A673 (cell line): ENCODE results near the gene YIPF3. TPM values are rescaled to one million over a fixed set of nuclear protein-coding genes. Genes with fewer than 3 reads are reported as not detected.

Experiments used
- BruUV-seq: library from RNA; stranded (reverse); fragments of 400-500 nt; replicated peaks from 2 replicates; lab custom pipeline; 2021; lab: Mats Ljungman, UMichigan
- CTCF ChIA-PET: fragments of 300-600 bp; sonication (Branson Sonifier 250); formaldehyde crosslinking; loops from one replicate; lab custom pipeline; 2022; ENCODE audit warnings: antibody characterized with exemption; lab: Charles Lee
- POLR2A ChIA-PET: fragments of 300-600 bp; sonication (Branson Sonifier 250); formaldehyde crosslinking; loops from one replicate; lab custom pipeline; 2022; ENCODE audit warnings: antibody characterized with exemption; ENCODE audit not compliant: low non-redundant PET; lab: Charles Lee
- DNase-seq: peaks from one replicate; pipeline ENCODE4 v3.0.0-alpha.2; 2015; ENCODE audit warnings: low spot score
- H3K27ac ChIP-seq: fragments of 200-600 bp; sonication (generic); 2 replicates; pipeline ENCODE4 v1.5.1; 2016; ENCODE audit warnings: mixed run types, low read depth, mild to moderate bottlenecking, mixed read lengths, antibody characterized with exemption, low read length; ENCODE audit not compliant: poor library complexity, severe bottlenecking
- H3K27me3 ChIP-seq: fragments of 200-600 bp; sonication (generic); replicated peaks from 2 replicates; pipeline ENCODE4 v1.6.1; 2017; ENCODE audit warnings: mixed run types, low read depth, mild to moderate bottlenecking, mixed read lengths, antibody characterized with exemption, low read length; ENCODE audit not compliant: insufficient read depth, poor library complexity
- H3K36me3 ChIP-seq: fragments of 200-600 bp; sonication (generic); 2 replicates; pipeline ENCODE4 v1.6.1; 2016; ENCODE audit warnings: mixed run types, mild to moderate bottlenecking, mixed read lengths, antibody characterized with exemption, low read length; ENCODE audit not compliant: insufficient read depth, poor library complexity, severe bottlenecking
- H3K4me1 ChIP-seq: fragments of 200-600 bp; sonication (generic); 2 replicates; pipeline ENCODE4 v1.6.1; 2017; ENCODE audit warnings: mixed run types, mild to moderate bottlenecking, mixed read lengths, antibody characterized with exemption, low read length; ENCODE audit not compliant: insufficient read depth, poor library complexity, severe bottlenecking
- H3K4me3 ChIP-seq: fragments of 200-600 bp; sonication (generic); 2 replicates; pipeline ENCODE4 v1.5.1; 2016; ENCODE audit warnings: low read depth, mixed run types, mild to moderate bottlenecking, mixed read lengths, low read length; ENCODE audit not compliant: poor library complexity, severe bottlenecking
- H3K9me3 ChIP-seq: fragments of 200-600 bp; sonication (generic); 2 replicates; pipeline ENCODE4 v1.6.1; 2016; ENCODE audit warnings: mixed run types, low read depth, mild to moderate bottlenecking, mixed read lengths, antibody characterized with exemption, low read length; ENCODE audit not compliant: poor library complexity, severe bottlenecking
- CTCF ChIP-seq: fragments of 300-800, 200-600 bp; sonication (generic); conservative IDR thresholded peaks from 2 replicates; pipeline ENCODE4 v1.5.1; 2017; ENCODE audit warnings: low read depth, mild to moderate bottlenecking, antibody characterized with exemption, low read length, moderate library complexity, mixed read lengths
- EZH2 ChIP-seq: fragments of 200-600 bp; sonication (generic); IDR thresholded peaks from 2 replicates; pipeline ENCODE4 v1.6.1; 2017; ENCODE audit warnings: borderline replicate concordance, low read depth, mild to moderate bottlenecking, mixed read lengths, antibody characterized with exemption, low read length; ENCODE audit not compliant: poor library complexity, severe bottlenecking
- intact Hi-C: fragments of 100-400 bp; cut with micrococcal nuclease; formaldehyde crosslinking; loops from one replicate; pipeline ENCODE4 v1.10.0; 2022; ENCODE audit not compliant: unreplicated experiment
- total RNA-seq: library from RNA; stranded (reverse); gene quantifications from 2 replicates; pipeline ENCODE4 v1.2.3, GENCODE V29; 2021

The YIPF3 gene
- total RNA-seq, 1 experiment from 2014 or later, result 75.1 TPM

- POLR2A ChIA-PET, result no interaction called here
- Histone ChIP-seq H3K4me1 (no peaks in the 10 kb centered on the region), H3K27ac (no peak overlapping the region), H3K36me3 (no peaks in the 10 kb centered on the region), H3K4me3 (no peak overlapping the region), H3K27me3 (no peaks in the 10 kb centered on the region), H3K9me3 (no peaks in the 10 kb centered on the region)
- TF ChIP-seq CTCF (no peak), EZH2 (no peak)
- no TSS peak for BruUV-seq
- CTCF ChIA-PET, result no interaction called here
- intact Hi-C loops, result no loop called here
- no peak for DNase-seq
These were observed 46.8 kb downstream of the YIPF3 start for GRCh38 chr6:43469947-43470346.

DNA sequence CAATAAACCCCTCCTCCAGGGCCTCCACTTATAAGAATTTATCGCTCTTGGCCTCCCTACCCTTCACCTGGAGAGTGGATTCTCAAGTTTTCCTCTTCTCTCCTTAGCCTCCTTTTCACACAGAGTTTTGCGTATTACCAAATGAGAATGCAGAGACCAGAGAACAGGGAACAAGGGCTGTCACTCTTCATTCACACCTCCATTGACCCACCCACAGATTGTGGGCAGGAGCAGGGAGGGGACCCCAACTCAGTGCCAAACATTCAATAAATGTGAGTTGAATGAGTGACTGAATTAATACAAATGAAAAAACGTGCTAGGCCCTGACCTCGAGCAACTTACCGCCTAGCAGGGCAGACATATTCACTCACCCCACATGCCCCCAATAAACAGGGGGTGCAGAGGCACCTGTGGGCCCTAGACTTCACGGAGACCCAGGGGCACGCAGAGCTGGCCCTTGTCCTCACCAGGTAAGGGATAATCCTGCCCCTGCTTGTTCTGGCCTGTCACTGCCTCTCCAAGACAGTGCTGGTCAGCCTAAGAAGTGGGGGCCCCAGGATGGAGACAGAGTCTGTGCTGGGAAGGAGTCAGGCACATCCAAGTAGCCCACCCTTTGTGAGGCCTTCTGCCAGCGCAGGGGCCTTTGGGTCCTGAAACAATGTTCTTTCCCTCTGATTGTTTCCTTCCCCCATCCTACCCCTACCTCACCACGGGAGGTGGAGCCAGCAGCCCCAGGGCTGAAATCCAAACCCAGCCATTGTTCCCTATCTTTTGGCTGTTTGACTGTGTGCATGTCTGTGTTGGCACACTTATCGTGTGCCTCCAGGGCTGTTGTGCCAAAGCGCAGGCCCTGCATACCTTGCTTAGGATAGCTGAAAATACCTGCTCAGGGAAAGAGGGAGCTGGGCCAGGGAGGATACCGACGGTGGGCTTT is 47.7 kb downstream of the YIPF3 start:
- Histone ChIP-seq H3K4me3 (no peak overlapping the region), H3K27ac (no peak overlapping the region), H3K9me3 (no peaks in the 10 kb centered on the region), H3K36me3 (no peaks in the 10 kb centered on the region), H3K4me1 (no peaks in the 10 kb centered on the region), H3K27me3 (no peaks in the 10 kb centered on the region)
- BruUV-seq, result no TSS peak
- TF ChIP-seq EZH2, result no peak
- ChIA-PET CTCF (no interaction called here), POLR2A (no interaction called here)
- intact Hi-C loops, result no loop called here
- DNase-seq, result no peak

GRCh38 chr6:43468240-43468639 is 48.5 kb downstream of the YIPF3 start:
- no TSS peak for BruUV-seq
- no peak for DNase-seq
- H3K4me3 ChIP-seq, result no peak overlapping the region
- no peaks in the 10 kb centered on the region for H3K27me3 ChIP-seq
- no peak for TF ChIP-seq CTCF
- TF ChIP-seq EZH2, result no peak
- ChIA-PET CTCF (no interaction called here), POLR2A (no interaction called here)
- no peaks in the 10 kb centered on the region for H3K4me1 ChIP-seq
- intact Hi-C loops, result no loop called here
- no peak overlapping the region for H3K27ac ChIP-seq
- H3K9me3 ChIP-seq, result no peaks in the 10 kb centered on the region
- H3K36me3 ChIP-seq, result no peaks in the 10 kb centered on the region
